ENCODE measurements around the gene ANKRD39. TPM values are rescaled to one million over a fixed set of nuclear protein-coding genes. Genes with fewer than 3 reads are reported as not detected.
"Not testable (repeated sequence)": the region's sequence is repeated elsewhere in the genome, so short reads cannot be mapped to it uniquely, and the experiment has no call there.

ANKRD39 gene
- polyA plus RNA-seq, 3 donors from 2014 or later, result 27.0 to 68.3 (median 41.2) TPM

DNA sequence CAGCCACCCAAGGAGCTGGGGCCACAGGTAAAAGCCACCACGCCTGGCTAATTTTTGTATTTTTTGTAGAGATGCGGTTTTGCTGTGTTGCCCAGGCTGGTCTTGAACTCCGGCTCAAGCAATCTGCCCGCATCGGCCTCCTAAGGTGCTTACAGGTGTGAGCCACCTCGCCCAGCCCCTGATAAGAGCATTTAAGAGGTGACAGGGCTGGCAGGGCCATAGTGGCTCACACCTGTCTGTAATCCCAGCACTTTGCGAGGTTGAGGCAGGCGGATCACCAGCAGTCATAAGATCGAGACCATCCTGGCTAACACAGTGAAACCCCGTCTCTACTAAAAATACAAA, 50.7 kb downstream of the ANKRD39 start:
- no peak for DNase-seq
- Mint-ChIP-seq H3K27me3 (ENCODE audit: low read depth in 3 of 3) (peaks cover 4 to 7% (median 7%) of the 10 kb centered on the region in 3 donors), H3K36me3 (peaks cover 0 to 3% (median 2%) of the 10 kb centered on the region in 3 donors), H3K4me3 (peak overlapping the region; percentile 74 to 94 (median 88)), H3K9me3 (no peaks in the 10 kb centered on the region), H3K27ac (peak overlapping the region; percentile 93 to 100 (median 98)), H3K4me1 (peaks cover 24 to 25% of the 10 kb centered on the region in 2 donors)

DNA sequence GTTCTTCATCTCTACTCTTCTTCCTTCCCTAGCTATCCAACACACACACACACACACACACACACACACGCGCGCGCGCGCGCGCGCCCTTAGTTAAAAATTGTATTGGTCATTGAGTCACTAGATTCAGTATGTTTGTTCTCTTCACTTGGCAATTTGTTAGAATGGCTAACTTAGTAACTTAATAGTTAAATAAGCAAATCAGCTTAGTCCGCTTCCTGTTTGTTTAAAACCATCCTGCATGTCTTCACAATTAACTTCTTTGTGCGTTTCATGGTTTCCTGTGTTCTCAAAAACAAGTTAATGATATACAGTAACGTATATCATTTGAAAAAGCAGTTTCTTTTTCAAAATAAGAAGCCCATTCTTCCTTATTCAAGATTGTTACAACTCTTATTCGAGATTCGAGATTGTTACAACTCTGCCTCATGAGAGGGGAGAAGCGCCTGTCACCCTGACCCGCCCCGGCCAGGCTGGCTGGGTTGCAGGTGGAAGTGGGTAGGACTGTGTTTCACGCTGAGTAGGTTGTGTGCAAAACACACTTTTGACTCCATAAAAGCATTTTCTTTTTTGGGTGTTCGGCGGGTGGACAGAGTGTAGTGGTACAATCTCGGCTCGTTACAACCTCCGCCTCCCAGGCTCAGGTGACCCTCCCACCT, 51.2 kb downstream of the ANKRD39 start:
- peaks cover 0 to 3% (median 2%) of the 10 kb centered on the region in 3 donors for H3K36me3 Mint-ChIP-seq
- H3K4me3 Mint-ChIP-seq, result peak overlapping the region; percentile 74 to 94 (median 88)
- peak overlapping the region; percentile 93 to 100 (median 98) for H3K27ac Mint-ChIP-seq
- peaks cover 19 to 23% of the 10 kb centered on the region in 2 donors for H3K4me1 Mint-ChIP-seq
- peak; percentile 77 to 83 (median 77) for DNase-seq
- H3K9me3 Mint-ChIP-seq, result no peaks in the 10 kb centered on the region
- H3K27me3 Mint-ChIP-seq (ENCODE audit: low read depth in 3 of 3), result peaks cover 4 to 7% (median 7%) of the 10 kb centered on the region in 3 donors

DNA sequence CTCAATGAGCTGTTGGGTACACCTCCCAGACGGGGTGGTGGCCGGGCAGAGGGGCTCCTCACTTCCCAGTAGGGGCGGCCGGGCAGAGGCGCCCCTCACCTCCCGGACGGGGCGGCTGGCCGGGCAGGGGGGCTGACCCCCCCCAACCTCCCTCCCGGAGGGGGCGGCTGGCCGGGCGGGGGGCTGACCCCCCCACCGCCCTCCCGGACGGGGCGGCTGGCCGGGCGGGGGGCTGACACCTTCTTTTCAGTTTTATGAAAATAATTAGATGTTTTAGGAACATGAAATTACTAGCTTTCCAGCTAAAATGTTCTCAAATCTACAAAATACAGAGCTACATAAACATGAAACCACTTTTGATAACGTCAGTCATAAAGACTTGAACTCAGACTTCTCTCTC, 51.9 kb downstream of the ANKRD39 start:
- not testable (repeated sequence) for DNase-seq; H3K36me3 Mint-ChIP-seq; H3K27me3 Mint-ChIP-seq (ENCODE audit: low read depth in 3 of 3); H3K9me3 Mint-ChIP-seq
- H3K27ac Mint-ChIP-seq, result peak overlapping the region; percentile 93 to 100 (median 98)
- H3K4me3 Mint-ChIP-seq, result peak overlapping the region; percentile 74 to 94 (median 88)
- peaks cover 19 to 23% of the 10 kb centered on the region in 2 donors for H3K4me1 Mint-ChIP-seq

DNA sequence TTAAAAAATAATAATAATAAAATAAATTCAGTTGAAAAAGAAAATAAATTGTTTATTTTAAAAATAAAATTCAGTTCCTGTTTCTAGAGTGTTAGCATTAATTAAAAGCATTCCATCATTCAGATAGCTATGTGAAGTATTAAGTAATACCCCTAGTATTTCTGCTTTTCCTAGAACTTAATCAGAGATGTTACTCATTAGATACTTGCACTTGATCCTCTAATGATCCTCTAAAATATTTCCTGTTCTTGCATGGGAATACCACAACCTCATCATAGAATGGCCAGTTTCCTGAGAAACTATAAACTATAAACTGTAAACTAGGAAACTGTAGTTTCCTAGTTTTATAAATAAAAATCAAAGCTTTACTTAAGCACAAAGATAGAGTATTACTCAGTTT, 52.8 kb downstream of the ANKRD39 start:
- DNase-seq, result no peak
- Mint-ChIP-seq H3K27ac (peak overlapping the region in 4 of 6 donors; percentile 23 to 85 (median 74)), H3K36me3 (peaks cover 0 to 2% (median 0%) of the 10 kb centered on the region in 3 donors), H3K4me1 (peaks cover 19 to 23% of the 10 kb centered on the region in 2 donors), H3K27me3 (ENCODE audit: low read depth in 3 of 3) (peaks cover 4 to 7% (median 7%) of the 10 kb centered on the region in 3 donors), H3K9me3 (no peaks in the 10 kb centered on the region), H3K4me3 (peak overlapping the region in 1 of 5 donors; percentile 9)

DNA sequence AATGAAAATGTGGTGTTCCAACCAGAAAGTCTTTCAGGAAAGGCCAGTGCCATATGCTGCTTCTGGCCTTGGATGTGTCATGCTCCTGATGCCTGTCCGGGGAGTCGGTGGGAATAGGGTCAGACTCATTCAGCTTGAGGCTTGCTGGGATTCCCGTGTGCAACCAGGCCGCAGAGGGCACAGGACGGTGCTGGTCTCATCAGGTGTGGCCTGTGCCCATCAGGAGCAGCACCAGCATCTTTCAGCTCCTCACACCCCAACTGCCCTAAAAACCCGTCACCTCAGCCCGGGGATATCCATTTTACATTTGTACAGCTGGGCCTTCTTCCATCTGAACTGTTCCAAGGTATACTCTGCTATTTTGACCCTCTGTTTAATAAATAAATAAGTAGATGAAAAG, 55.1 kb downstream of the ANKRD39 start:
- Mint-ChIP-seq H3K4me3 (no peak overlapping the region), H3K27me3 (ENCODE audit: low read depth in 3 of 3) (peaks cover 4 to 7% (median 7%) of the 10 kb centered on the region in 3 donors), H3K9me3 (no peaks in the 10 kb centered on the region), H3K4me1 (peaks cover 13 to 16% of the 10 kb centered on the region in 2 donors), H3K36me3 (peaks cover 0 to 14% (median 5%) of the 10 kb centered on the region in 3 donors), H3K27ac (peak overlapping the region in 1 of 6 donors; percentile 71)
- no peak for DNase-seq

DNA sequence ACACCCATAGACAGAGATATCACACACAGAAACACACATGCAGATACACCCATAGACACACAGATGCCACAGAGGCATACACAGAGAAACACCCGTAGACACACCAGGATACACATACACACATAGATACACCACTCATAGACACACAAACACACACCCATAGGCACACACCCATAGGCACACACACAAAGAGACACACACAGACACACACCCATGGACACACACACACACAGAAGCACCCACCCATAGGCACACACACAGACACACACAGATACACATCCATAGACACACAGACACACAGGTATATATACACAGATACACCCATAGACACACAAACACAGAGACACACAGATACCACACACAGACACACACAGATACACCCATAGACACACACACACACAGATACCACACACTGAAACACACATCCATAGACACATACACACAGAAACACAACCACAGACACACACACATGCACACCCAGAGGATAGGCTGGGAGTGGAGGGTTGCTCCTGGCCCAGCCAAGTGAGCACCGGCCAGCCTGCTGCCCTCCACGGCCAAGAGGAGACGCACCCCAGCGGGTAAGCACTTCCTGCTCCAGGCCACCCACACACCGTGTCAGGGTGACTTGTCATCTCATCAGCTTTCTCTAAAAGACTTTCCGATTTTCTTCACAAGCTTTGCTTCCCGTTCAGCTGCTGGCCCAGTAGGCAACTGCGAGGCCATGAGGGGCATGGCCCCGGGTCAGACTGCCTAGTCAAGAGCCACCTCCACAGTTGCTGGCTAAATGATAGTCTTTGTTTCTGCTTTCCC, 55.8 kb downstream of the ANKRD39 start:
- Mint-ChIP-seq H3K36me3 (peaks cover 0 to 14% (median 5%) of the 10 kb centered on the region in 3 donors), H3K27ac (no peak overlapping the region), H3K4me1 (peaks cover 11 to 12% of the 10 kb centered on the region in 2 donors), H3K9me3 (no peaks in the 10 kb centered on the region), H3K4me3 (no peak overlapping the region), H3K27me3 (ENCODE audit: low read depth in 3 of 3) (peaks cover 4 to 7% (median 7%) of the 10 kb centered on the region in 3 donors)
- peak in 1 of 3 donors; percentile 40 for DNase-seq

DNA sequence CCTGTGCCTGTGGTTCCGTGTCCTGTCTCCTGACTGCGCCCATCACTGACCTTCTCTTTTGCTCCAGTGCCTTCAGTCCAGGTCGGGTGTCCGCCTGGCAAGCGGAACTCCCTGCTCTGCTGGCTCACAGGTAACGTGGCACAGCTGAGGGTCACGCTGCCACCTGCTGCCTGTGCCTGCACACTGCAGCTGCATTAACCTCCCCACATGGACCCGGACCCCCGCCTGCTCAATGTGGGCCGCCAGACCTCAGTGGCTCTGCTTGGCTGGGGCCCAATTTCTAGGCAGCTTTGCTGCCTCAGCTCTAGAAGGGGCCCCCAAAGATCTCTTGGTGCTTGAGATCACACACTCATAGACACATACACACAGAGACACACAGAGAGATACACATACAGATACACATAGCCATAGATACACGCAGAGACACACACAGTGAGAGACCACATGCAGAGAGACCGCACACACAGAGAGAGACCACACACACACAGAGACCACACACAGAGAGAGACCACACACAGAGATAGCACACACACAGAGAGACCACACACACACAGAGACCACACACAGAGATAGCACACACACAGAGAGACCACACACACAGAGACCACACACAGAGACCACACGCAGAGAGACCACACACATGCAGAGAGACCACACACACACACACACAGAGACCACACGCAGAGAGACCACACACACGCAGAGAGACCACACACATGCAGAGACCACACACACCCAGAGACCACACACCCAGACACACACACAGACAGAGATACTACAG, 56.6 kb downstream of the ANKRD39 start:
- peak; percentile 53 to 71 (median 57) for DNase-seq
- Mint-ChIP-seq H3K27ac (no peak overlapping the region), H3K4me1 (peaks cover 4% of the 10 kb centered on the region in 2 donors), H3K27me3 (ENCODE audit: low read depth in 3 of 3) (peaks cover under 1 to 2% (median under 1%) of the 10 kb centered on the region in 3 donors), H3K36me3 (peaks cover 0 to 11% (median 5%) of the 10 kb centered on the region in 3 donors), H3K9me3 (no peaks in the 10 kb centered on the region), H3K4me3 (no peak overlapping the region)

DNA sequence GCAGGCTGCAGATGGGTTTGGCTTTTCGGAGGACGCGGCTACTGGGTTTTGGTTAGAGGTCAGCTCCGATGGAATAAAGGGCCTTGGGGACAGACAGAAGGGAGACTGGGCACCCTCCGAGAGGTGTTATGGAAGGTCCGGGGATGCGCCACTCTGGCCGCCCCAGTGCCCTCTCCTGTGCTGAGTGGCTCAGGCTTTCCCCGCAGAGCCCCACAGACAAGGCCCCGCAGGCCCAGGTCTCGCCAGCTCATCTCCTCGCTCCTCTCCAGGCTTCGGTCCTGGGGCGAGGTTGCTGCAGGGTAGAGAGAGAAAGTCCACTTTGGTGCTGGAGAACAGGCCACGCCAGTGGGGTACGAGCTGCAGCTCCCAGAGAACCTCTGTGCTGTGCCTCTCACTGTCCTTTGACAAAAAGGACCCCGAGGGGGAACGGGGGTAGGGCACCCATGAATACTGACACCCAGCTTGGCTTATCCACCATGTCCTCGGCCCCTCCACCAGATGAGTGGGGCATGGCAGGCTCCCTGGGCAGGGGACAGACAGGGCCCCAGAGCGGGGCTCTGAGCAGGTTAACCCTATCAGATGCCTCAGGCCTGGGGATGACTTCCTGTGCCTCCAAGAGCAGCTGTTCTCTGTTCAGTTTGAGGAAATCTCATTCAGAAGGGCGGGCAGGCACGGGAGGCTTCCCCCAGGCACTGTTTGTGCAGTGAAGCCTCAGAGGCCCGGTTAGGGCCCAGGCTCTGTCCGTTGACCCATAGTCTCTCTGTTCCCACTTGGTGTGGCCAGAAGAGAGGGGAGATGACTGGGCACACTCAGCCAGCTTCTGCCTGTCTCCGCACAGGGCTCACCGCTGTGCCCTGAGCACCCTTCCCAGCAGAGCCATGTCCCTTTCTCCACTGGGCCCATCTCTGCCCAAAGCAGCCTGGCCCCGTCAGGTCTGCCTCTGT, 57.5 kb downstream of the ANKRD39 start:
- H3K4me1 Mint-ChIP-seq, result peaks cover 0 to 2% of the 10 kb centered on the region in 2 donors
- no peak overlapping the region for H3K4me3 Mint-ChIP-seq

DNA sequence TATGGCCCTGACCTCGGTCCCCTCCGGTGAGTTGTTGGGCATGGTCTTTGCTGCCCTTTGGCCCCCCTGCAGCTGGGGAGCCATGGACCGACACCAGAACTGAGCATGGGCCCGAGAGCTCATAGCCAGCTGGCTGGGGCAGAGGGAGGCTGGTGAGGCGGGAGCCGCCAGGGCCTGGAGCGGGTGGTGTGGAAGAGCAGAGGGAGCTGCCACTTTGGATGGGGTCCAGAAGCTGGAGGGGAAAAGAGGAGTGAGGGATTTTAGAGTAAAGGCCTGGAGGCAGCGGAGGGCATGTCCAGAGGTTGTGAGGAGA, 58.2 kb downstream of the ANKRD39 start:
- H3K9me3 Mint-ChIP-seq, result no peaks in the 10 kb centered on the region
- no peak overlapping the region for H3K4me3 Mint-ChIP-seq
- peaks cover 0 to 11% (median 5%) of the 10 kb centered on the region in 3 donors for H3K36me3 Mint-ChIP-seq
- H3K4me1 Mint-ChIP-seq, result no peaks in the 10 kb centered on the region
- no peak for DNase-seq
- no peaks in the 10 kb centered on the region for H3K27me3 Mint-ChIP-seq (ENCODE audit: low read depth in 3 of 3)
- no peak overlapping the region for H3K27ac Mint-ChIP-seq

More for the DNA sequence above, 57.5 kb downstream of the ANKRD39 start:
- no peak overlapping the region for H3K27ac Mint-ChIP-seq
- H3K27me3 Mint-ChIP-seq (ENCODE audit: low read depth in 3 of 3), result no peaks in the 10 kb centered on the region
- peaks cover 0 to 11% (median 5%) of the 10 kb centered on the region in 3 donors for H3K36me3 Mint-ChIP-seq
- no peaks in the 10 kb centered on the region for H3K9me3 Mint-ChIP-seq
- DNase-seq, result no peak

DNA sequence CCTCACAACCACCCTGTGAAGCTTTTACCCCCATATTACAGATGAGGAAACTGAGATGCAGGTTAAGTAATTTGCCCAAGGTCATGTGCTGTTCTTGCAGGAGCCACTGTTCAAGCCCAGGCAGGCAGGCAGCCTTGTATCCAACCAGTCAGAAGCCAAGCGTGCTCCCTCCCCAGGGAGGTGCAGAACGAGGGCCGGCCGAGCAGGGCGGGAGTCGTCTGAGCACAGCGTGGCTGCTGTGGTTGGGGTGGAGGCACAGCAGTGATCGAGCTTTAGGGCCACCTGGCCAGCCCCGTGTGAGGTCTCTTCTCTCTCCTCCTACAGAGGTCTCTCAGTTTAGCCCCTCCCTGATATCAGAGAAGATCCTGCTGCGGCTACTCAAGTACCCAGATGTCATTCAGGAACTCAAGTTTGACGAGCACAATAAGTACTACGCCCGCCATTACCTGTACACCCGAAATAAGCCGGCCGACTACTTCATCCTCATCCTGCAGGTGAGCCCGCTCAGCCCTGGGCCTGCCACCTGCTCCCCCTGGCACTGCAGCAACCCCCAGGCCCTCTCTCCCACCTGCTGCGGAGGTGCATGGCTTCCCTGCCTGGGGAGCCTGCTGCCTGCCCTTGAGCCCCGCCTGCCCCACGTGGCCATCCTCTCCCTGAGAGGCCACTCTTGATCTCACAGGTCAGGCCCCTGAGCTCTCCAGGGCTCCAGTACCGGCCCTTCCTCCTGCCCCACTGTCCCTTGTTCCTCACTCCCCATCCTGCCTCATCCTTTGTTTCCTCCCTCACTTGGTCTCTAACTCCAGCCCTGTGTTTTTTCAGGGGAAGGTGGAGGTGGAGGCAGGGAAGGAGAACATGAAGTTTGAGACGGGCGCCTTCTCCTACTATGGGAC, 58.8 kb downstream of the ANKRD39 start:
- no peaks in the 10 kb centered on the region for H3K9me3 Mint-ChIP-seq
- peak overlapping the region in 2 of 6 donors; percentile 9 to 53 for H3K27ac Mint-ChIP-seq
- DNase-seq, result no peak
- H3K27me3 Mint-ChIP-seq (ENCODE audit: low read depth in 3 of 3), result no peaks in the 10 kb centered on the region
- H3K4me3 Mint-ChIP-seq, result no peak overlapping the region
- H3K36me3 Mint-ChIP-seq, result peaks cover 0 to 11% (median 5%) of the 10 kb centered on the region in 3 donors
- H3K4me1 Mint-ChIP-seq, result no peaks in the 10 kb centered on the region

Data from immature natural killer cell (primary cell).